Left colon (tissue), 2 donors: ENCODE data around the gene MTG2. TPM values are rescaled to one million over a fixed set of nuclear protein-coding genes. Genes with fewer than 3 reads are reported as not detected.

Experiments
- ATAC-seq: fragments of 200-7000 bp; cut with Tn5 transposase; one replicate; pipeline ENCODE4 v1.9.1; 2020; ENCODE audit warnings: mild to moderate bottlenecking, moderate library complexity
- DNase-seq, 2 donors: peaks; one replicate each; pipeline ENCODE4 v3.0.0-alpha.2; 2020
- intact Hi-C, 2 donors: fragments of 100-400 bp; cut with DNase I in 1 of 2; cut with micrococcal nuclease in 1 of 2; formaldehyde crosslinking; loops; one replicate each; pipeline versions ENCODE4 v1.11.2 to v1.14.0; 2022; cut with DNase I, micrococcal nuclease
- total RNA-seq, 2 donors: library from RNA; stranded (reverse); fragmentation: NEBNext Ultra II Directional; extraction: Animal tissue kit (Norgen Biotek cat#: 25700); gene quantifications; one replicate each; pipeline ENCODE4 v1.2.1, GENCODE V29; 2021
- donor health status: DM: no; HTN: no; CAD: no.
- donor health status: DM: yes; HTN: yes; CAD: no.

MTG2 gene
- total RNA-seq, 2 donors from 2014 or later = 26.3 to 34.3 TPM

DNA sequence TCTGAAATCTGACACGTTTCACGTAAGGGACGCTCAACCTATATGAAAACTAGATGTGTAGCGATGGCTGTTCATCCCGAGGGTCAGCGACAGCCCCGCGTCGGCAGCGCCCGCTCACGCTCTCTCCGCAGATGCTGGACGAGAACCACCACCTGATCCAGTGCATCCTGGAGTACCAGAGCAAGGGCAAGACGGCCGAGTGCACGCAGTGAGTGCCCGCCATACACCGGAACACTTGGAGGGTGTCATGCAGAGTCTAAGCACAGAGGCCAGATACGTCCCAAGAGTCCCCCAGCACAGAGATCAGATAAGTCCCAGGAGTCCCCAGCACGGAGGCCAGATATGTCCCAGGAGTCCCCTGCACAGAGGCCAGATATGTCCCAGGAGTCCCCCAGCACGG, 24.3 kb upstream of the MTG2 start:
- ATAC-seq (no peak), DNase-seq (no peak)
- intact Hi-C loops = no loop called here

DNA sequence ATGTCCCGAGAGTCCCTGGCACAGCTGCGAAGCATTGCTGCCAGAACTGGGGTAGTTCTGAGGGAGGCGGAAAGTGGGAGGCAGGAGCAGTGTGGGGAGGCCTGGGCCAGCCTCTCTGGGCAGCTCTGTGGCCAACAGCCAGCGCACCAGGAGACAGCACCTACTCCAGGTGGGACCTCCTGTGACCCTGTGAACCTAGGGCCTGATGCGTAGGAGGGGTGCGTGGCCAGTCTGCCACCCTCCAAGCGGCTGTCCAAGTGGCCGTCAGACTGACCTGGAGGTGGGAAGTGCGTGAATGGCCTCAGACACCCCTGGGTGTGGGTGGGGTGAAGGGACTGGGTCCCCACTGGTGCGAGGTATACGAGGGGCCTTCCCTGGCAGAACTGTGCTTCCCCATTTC, 23.8 kb upstream of the MTG2 start:
- DNase-seq (no peak), ATAC-seq (no peak)
- intact Hi-C loops = no loop called here

DNA sequence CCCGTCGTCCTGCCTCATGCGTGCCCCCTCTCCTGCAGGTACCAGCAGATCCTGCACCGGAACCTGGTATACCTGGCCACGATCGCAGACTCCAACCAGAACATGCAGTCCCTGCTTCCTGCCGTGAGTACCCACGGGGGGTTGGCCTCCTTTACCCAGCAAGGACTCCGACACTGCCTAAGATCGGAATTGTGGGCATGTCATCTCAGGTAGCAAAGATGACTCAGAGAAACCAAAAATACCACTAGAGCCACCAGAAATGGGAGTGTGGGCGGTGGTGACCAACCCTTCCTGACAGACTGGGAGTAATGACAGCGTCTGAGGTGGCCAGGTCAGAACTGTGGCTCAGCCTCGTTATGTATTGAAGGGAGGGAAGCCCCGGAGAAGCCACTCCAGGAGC, 23.0 kb upstream of the MTG2 start:
- DNase-seq (no peak), ATAC-seq (no peak)
- intact Hi-C loops = no loop called here

DNA sequence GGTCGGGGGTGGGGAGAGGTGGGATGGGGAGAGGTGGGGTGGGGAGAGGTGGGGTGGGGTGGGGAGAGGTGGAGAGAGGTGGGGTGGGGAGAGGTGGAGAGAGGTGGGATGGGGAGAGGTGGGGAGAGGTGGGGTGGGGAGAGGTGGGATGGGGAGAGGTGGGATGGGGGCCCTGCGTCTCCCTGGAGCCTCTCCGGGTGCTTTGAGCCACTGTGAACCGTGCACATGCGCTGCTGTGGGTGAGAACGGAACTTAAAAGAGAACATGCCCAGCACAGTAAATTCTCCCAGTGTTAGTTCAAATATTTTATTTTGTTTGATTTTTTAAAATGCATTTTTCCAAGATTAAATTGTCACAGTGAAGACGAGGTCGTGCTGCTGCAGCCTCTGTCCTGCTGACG, 22.6 kb upstream of the MTG2 start:
- DNase-seq = no peak
- intact Hi-C loops = no loop called here
- no peak for ATAC-seq

DNA sequence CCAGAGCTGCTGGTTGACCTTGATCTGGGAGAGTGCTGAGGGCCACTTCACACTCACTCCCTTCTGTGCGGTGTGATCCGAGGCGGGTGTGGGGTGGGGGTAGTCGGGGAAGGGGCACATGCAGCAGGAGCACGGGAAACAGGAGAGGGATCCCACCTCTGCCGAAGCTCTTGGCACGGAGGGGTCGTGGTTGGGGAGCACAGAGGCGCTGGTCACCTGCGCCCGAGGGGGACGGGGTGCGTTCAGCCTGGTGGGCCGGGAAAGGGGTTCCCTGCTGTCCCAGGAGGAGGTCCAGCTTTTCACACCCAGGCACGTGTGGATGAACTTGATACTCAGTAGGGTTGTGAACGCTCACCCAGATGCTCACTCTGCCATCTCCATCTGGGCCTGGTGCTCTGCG, 22.0 kb upstream of the MTG2 start:
- intact Hi-C loops = no loop called here
- no peak for DNase-seq
- ATAC-seq = no peak

DNA sequence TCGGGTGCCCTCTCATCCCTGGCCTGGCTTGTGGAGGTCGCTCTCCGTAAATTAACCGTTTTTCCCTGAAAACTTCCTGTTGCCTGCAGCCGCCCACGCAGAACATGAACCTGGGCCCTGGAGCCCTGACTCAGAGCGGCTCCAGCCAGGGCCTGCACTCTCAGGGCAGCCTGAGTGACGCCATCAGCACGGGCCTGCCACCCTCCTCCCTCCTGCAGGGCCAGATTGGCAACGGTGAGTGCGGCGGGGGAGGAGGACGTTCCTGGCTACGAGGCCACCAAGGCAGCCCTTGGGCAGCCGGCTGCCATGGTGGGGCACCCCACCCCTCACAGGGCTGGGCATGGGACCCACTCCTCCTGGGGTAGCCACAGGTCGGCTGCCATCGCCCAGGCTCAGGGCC, 21.5 kb upstream of the MTG2 start:
- DNase-seq (no peak), ATAC-seq (no peak)
- intact Hi-C loops = no loop called here

DNA sequence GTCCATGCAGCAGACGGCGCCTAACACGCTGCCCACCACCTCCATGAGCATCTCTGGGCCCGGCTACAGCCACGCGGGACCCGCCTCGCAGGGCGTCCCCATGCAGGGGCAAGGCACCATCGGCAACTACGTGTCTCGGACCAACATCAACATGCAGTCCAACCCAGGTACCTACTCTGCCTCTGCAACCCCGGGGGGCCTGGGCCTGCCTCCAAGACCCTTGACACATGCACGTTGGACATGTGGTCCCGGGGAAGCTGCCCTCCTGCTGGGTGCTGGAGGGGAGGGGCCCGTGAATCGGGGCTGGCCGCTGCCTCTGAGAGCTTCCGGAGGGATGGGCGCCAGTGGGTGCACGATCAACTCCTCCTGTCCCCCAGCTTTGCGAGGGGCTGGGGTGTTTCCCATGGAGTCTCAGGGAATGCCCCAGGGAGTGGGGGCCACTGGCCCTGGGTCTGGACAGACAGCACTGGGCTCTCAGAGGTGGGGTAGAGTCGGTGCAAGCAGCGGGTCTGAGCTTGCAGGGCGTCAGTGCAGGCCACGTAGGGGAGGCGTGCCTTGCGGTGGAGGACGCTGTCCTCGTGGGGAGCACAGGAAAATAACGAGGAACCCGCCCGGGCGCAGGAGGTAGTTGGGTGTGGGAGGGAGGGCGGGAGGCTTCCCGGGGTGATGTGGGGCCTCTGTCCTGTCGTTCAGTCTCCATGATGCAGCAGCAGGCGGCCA, 19.9 kb upstream of the MTG2 start:
- no peak for DNase-seq
- ATAC-seq = no peak
- intact Hi-C loops = no loop called here

DNA sequence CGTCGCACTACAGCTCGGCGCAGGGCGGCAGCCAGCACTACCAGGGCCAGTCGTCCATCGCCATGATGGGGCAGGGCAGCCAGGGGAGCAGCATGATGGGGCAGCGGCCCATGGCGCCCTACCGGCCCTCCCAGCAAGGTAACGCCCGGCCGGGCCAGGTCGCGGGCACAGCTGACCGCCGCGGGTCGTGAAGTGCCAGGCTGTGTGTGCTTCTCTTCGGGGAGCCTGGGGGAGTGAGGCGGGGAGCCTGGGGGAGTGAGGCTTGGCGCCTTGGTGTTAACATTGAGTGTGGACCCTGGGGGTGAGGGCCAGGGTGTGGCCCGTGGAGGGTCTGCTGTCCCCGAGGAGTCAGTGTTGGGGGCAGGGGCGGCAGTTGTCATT, 19.4 kb upstream of the MTG2 start:
- DNase-seq = no peak
- intact Hi-C loops = no loop called here
- no peak for ATAC-seq

DNA sequence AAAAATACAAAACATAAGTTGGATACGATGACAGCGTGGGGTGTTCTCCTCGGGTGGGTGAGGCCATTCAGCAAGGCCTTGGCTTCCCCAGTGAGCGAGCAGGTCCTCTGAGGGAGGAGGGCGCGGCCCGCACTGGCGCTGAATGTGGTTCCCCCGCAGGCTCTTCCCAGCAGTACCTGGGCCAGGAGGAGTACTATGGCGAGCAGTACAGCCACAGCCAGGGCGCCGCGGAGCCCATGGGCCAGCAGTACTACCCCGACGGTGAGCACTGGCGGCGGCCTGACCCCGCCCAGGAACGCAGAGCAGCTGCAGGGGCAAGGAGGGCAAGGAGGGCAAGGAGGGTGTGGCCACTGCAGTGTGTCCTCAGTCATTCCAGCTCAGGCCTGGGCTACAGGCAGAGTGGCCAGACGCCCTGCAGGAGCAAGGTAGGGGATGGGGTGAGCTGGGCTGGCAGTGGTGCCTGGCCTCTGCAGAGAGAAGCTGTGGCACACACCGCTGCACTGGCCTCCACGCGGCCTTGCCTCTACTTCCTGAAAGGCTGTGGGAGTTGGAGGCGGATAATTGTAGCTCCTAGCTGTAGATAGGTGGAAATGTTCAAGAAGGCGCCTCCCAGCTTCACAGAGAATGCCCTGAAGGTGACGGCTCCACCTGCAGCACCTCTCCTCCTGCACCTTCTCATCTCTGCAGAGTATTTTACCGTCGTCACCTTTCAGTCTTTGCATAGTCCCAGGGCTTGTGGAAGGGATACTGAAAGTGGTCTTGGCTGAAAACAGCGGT, 18.7 kb upstream of the MTG2 start:
- intact Hi-C loops = no loop called here
- DNase-seq (no peak), ATAC-seq (peak; percentile 27)

DNA sequence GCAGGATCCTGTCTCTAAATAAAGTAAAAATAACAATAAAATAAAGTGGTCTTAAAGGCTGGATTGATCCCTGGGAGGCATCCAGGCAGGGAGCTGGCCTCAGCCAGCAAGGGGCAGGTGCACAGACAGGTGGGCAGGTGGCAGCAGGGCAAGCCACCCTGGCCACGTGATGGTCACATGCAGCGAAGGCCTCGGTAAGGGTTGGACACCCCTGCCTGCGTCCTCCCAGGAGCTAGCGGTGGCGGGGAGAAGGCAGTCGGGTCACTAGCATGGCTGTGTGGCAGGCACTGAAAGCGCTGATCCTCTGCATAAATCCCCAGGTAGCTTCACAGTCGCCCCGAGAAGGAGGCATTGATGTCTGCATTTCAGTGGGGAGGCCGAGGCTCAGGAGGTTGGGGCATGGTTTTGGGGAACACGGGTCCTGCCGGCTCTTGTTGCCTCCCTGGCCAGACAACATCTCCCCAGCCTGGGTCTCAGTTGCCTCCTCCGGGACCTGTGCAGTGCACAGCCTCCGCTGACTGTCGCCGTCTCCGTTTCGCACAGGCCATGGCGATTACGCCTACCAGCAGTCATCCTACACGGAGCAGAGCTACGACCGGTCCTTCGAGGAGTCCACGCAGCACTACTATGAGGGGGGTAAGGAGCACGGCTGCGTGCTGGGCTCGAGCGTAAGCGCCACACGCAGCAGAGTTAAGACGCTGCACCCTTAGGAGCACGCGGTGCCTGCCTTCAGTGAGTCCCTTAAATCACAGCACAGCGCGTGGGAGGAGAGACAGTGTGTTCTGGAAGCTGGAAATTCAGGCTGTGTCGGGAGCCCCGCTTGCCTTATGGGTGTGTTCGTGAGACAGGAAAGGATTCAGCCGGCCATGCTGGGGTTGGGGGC, 17.7 kb upstream of the MTG2 start:
- no peak for DNase-seq
- no peak for ATAC-seq
- intact Hi-C loops = no loop called here

DNA sequence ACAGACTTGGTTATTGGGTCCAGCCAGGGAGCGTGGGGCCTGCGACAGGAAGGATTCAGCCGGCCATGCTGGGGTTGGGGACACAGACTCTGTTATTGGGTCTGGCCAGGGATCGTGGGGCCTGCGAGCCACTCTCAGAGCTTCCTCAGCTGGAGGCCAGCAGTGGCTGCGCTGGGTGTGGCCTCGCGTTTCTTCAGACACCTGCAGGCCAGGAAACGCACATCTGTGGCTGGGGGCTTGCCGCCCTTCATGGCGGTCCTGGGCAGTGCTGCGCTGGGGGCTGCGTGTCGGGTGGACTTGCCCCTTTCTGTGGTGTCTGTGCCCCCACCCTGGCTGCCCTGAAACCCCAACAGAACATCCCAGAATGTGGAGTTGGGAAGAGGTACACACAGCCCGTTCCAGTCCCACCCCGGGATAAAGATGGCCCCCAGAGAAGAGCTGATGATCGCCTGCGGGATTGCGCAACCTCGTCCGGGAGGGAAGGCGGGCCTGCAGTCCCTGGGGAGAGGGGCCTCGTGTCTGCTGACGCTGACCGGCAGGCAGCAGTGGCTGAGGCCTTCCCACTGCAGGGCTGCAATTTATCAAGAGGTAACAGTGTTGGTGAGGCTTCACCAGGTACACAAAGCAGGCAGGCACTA, 16.9 kb upstream of the MTG2 start:
- ATAC-seq (no peak), DNase-seq (no peak)
- intact Hi-C loops = no loop called here

DNA sequence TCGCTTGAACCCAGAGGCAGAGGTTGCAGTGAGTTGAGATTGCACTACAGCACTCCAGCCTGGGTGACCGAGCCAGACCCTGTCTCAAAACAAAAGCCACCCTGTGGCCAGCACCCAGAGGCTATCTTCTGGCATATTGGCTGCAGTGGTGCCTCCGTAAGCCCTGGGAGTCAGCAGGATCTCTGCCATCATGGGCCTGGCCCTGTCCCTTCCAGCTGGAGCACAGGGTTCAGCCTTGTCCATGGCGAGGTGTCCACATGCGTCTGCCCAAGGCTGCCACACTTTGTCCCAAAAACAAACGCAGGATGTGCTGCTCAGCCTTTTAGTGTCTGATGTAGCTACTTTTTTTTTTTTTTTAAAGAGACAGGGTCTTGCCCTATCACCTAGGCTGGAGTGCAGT, 15.4 kb upstream of the MTG2 start:
- intact Hi-C loops = no loop called here
- no peak for DNase-seq

DNA sequence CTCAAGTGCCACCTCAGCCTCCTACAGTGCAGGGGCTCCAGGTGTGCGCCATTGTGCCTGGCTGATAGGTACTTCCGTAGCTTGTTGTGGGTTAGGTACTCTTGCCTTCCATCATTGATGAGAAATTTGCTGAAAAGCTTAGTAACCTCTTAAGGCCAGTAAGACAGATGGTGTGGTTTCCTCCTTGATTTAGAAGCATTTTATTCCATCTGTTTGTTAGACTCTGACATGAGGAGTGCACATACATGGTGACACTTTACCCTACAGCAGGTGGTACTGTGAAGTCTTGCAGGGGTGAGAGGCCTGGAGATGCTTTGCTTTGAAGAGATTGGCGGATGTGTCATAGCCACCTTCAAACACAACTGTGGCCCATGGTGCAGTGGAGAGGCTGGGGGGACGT, 14.8 kb upstream of the MTG2 start:
- no peak for DNase-seq
- intact Hi-C loops = no loop called here
- no peak for ATAC-seq

More for the DNA sequence above, 15.4 kb upstream of the MTG2 start:
- ATAC-seq = no peak

DNA sequence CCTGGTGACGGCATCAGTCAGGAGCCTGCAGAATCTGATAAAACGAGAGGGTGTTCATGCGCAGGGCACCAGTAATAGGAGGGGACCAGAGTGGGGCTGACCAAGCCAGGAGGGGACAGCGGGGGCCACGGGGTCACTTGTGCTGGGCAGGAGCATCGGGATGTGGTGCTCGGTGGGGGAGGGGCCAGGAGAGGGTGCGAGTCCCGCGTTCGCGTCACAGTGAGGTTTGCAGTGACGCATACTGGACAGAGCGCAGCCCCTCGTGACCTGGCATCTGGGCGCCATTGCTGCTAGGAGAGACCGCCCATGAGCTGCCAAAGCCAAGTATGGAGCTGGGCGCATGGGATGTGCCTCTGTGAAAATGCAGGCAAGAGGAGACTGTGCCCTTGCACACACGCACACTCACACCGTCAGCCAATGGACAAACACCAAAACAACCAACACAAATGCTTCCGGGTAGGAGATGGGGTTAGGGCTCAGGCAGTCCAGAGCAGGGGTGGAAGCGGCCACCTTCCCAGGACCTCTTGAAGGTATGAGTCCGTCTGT, 13.9 kb upstream of the MTG2 start:
- DNase-seq (no peak), ATAC-seq (no peak)
- intact Hi-C loops = no loop called here

DNA sequence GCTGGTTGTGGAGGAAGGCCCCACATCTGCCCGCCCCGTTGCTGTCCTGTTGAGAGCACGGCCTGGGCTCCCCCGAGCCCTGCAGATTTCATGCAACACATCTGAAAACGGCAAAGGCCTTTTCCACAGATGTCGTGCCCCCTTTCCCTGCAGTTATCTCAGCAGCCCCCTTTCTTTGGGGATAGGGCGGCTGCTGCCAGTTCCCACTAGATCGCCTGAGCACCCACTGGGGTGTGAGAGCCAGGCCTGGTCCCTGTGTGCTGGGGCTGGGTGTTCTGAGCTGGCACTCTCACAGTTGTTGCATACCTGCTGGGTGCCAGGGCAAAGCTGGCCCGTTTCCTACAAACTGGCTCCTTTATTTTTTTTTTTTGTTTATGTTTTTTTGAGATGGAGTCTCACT, 12.3 kb upstream of the MTG2 start:
- intact Hi-C loops = no loop called here
- no peak for DNase-seq
- no peak for ATAC-seq

DNA sequence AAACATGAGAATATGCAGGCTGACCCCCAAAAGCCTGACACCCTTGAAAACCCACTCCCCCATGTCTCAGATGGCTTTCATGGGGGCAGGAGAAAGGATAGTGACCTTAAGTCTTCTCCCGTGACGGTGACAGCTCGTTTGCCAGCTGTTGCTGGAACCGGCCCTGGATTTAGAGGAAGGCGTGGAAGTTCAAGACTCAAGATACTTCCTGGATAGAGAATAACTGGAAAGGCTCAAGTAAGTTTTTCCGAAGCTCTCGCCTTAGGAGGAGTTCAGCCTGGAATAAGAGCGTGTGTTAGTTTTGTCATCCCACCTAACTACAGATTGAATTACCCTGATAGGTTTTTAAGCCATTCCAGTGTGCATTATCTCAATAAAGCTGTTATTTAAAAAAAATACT, 11.6 kb upstream of the MTG2 start:
- no peak for DNase-seq
- no peak for ATAC-seq
- intact Hi-C loops = no loop called here

DNA sequence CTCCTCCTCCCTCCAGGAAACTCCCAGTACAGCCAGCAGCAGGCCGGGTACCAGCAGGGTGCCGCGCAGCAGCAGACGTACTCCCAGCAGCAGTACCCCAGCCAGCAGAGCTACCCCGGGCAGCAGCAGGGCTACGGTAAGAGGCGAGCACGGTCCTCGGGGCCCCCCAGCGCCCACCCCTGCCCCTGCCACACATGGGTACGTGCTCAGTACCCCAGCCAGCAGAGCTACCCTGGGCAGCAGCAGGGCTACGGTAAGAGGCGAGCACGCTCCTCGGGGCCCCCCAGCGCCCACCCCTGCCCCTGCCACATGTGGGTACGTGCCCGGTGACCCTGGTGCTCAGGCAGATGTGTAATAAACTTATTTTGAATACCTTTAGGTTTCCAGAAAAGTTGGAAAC, 10.2 kb upstream of the MTG2 start:
- DNase-seq (no peak), ATAC-seq (no peak)
- intact Hi-C loops = no loop called here

DNA sequence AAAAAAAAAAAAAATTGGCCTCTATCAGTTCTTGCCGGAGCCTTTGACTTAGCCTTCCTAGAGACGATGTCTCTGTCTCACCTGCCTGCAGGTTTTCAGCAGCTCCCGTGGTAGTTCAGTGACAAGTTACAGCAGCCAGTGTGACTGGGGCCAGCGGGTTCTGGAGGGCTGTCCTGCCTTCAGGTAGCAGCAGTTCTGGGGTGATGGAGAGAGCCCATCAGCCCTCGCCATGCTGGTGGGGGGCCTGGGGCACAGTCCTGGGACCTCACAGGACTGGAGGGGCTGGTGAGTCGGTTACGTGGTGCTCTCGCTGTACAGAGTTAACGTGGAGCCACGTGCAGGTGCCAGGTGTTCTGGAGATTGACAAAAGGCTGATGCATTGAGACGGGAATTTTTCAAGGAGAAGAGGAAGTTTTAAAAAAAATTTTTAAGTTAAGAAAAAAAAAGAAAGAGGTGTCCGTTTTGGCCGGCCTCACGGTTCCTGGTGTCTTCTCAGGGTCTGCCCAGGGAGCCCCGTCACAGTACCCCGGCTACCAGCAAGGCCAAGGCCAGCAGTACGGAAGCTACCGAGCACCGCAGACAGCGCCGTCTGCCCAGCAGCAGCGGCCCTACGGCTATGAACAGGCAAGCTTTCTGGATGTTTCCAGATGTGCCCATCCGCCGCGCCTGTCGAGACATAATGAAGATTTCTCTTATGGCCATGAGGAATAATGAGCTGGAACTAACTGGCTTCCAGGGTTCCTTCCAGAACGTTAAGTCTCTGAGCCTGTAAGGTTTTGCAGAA, 8.6 kb upstream of the MTG2 start:
- ATAC-seq (no peak), DNase-seq (no peak)
- intact Hi-C loops = no loop called here
